Testis (tissue), 3 donors: ENCODE data around the gene TSHZ3. TPM values are rescaled to one million over a fixed set of nuclear protein-coding genes. Genes with fewer than 3 reads are reported as not detected.

ENCODE experiments used
- DNase-seq: peaks from one replicate; pipeline ENCODE4 v3.0.0-alpha.2; 2019
- H3K27ac ChIP-seq, 2 donors: fragments of 200-600 bp; sonication (generic); one replicate each; pipeline ENCODE4 v1.5.1; 2019
- H3K27me3 ChIP-seq: fragments of 200-600 bp; sonication (generic); one replicate; pipeline ENCODE4 v1.5.1; 2019
- H3K36me3 ChIP-seq: fragments of 200-600 bp; sonication (generic); one replicate; pipeline ENCODE4 v1.5.1; 2017; ENCODE audit warnings: low read depth; ENCODE audit errors: missing control alignments
- H3K4me1 ChIP-seq: fragments of 200-600 bp; sonication (generic); one replicate; pipeline ENCODE4 v1.5.1; 2019
- H3K4me3 ChIP-seq, 2 donors: fragments of 200-600 bp; sonication (generic); one replicate each; pipeline ENCODE4 v1.5.1; 2017 to 2019
- H3K9me3 ChIP-seq: fragments of 200-600 bp; sonication (generic); one replicate; pipeline ENCODE4 v1.5.1; 2017
- POLR2A ChIP-seq: fragments of 450-650 bp; IDR thresholded peaks from one replicate; pipeline ENCODE4 v1.6.1; 2017; ENCODE audit warnings: antibody characterized with exemption, mild to moderate bottlenecking, moderate library complexity
- WGBS, 2 donors: methylation state at CpG; one replicate each; pipeline ENCODE4 v1.1.5; 2018; 5-methylcytosine and 5-hydroxymethylcytosine counted together
- intact Hi-C: fragments of 100-400 bp; cut with DNase I; formaldehyde crosslinking; loops from one replicate; pipeline ENCODE4 v1.15.1; 2023; ENCODE audit warnings: low total_unique reads
- polyA plus RNA-seq: library from polyadenylated mRNA; stranded (reverse); fragments of 350-450 nt; fragmentation: Illumina TruSeq; extraction: RNeasy Lipid Tissue Mini Kit (QIAGEN cat#74804); gene quantifications from one replicate; pipeline ENCODE4 v1.2.3, GENCODE V29; 2014; ENCODE audit warnings: low read depth, low replicate concordance; ENCODE audit not compliant: insufficient read depth
- total RNA-seq, 2 donors: library from RNA; depleted of rRNA; stranded (reverse); fragments of >200 nt; gene quantifications; one replicate each; pipeline ENCODE4 v1.2.3, GENCODE V29; 2016
- TF ChIP-seq, protein P1 (sequence below), 3 experiments: fragments of 450-650 bp in 2 of 3; fragments of 200-600 bp in 1 of 3; sonication (generic) in 1 of 3; IDR thresholded peaks; one replicate each; pipeline ENCODE4 v1.5.1; 2016 to 2019; ENCODE audit warnings: antibody characterized with exemption in 3 of 3, mild to moderate bottlenecking in 2 of 3, moderate library complexity in 1 of 3

TSHZ3 gene
- total and polyA plus RNA-seq, 3 donors from 2014 or later = 6.8 to 12.7 (median 8.0) TPM

DNA sequence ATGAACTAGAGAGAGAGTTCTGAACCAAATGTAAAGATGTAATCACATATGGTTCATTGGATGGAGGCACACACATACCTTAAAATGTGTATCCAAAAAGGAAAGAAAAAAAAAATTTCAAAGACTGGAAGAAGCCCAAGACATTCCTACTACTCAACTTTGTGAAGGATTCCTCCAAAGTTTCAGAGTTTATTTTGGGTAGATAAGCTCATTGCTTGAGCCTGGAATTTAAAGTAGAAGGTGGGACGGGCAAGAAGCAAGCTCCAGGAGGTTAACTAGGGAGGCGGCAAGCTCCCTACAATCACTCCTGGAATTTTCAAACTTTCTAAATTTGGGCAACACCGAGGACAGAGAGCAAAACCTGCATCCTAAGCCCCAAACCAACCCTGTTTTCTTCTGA, 1.9 kb downstream of the TSHZ3 start:
- Histone ChIP-seq H3K27ac (no peak overlapping the region), H3K36me3 (no peaks in the 10 kb centered on the region), H3K4me1 (peaks cover 13% of the 10 kb centered on the region), H3K27me3 (no peaks in the 10 kb centered on the region), H3K9me3 (no peaks in the 10 kb centered on the region), H3K4me3 (peak overlapping the region in 1 of 2 donors; percentile 85)
- DNase-seq = no peak
- TF ChIP-seq POLR2A = no peak
- TF ChIP-seq, protein P1, sequence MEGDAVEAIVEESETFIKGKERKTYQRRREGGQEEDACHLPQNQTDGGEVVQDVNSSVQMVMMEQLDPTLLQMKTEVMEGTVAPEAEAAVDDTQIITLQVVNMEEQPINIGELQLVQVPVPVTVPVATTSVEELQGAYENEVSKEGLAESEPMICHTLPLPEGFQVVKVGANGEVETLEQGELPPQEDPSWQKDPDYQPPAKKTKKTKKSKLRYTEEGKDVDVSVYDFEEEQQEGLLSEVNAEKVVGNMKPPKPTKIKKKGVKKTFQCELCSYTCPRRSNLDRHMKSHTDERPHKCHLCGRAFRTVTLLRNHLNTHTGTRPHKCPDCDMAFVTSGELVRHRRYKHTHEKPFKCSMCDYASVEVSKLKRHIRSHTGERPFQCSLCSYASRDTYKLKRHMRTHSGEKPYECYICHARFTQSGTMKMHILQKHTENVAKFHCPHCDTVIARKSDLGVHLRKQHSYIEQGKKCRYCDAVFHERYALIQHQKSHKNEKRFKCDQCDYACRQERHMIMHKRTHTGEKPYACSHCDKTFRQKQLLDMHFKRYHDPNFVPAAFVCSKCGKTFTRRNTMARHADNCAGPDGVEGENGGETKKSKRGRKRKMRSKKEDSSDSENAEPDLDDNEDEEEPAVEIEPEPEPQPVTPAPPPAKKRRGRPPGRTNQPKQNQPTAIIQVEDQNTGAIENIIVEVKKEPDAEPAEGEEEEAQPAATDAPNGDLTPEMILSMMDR (IDR thresholded peaks at IDR 0.05) = no peak
- intact Hi-C loops = no loop called here
- 27 to 36% methylated on average over 3 of the region's 3 CpGs for WGBS, 2 donors

DNA sequence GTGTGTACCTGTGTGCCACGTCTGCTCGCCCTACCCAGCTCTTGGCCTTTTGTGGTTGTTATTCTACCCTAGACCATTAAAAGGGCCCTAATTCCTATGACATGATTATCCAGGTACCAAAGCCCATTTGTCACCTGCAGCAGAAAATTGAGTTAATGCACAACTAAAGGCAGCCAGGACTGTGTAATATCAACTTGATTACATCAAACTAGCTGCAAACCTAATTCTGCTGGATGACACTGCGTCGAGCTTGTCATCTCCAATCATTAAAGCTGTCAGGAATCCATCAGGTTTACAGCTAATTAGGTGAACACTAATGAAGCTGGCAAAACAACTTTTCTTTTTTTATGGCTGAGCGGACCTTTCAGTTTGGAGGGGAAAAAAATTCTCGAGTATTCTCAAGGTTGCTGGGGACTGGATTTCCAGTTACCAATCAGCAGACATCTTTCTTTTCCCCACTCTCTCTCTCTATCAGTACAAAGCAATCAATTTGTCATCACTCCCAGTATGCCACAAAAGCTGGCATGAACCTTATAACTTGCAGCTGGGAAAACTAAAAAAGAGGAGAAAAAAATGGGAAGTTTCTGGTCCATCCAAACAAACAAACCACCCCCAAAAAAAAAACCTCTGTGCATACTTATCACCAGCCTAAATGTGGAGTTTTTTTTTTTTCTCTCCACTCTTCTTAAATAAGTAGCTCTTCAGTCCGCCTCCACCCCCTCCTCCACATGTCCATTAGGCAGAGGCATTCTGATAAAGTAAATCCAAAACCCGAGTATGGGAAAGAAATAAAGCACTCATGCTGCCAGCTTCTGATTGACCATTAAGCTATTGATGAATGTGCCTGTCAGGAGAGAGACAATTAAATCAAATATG, 2.8 kb downstream of the TSHZ3 start:
- H3K4me1 ChIP-seq = peaks cover 7% of the 10 kb centered on the region
- no peaks in the 10 kb centered on the region for H3K9me3 ChIP-seq
- H3K27me3 ChIP-seq = no peaks in the 10 kb centered on the region
- H3K27ac ChIP-seq = no peak overlapping the region
- intact Hi-C loops = no loop called here
- 72 to 77% methylated on average over 8 of the region's 8 CpGs for WGBS, 2 donors
- no peak overlapping the region for H3K4me3 ChIP-seq
- no peak for DNase-seq
- H3K36me3 ChIP-seq = no peaks in the 10 kb centered on the region
- TF ChIP-seq, protein P1 (IDR thresholded peaks at IDR 0.05) = no peak
- no peak for TF ChIP-seq POLR2A

DNA sequence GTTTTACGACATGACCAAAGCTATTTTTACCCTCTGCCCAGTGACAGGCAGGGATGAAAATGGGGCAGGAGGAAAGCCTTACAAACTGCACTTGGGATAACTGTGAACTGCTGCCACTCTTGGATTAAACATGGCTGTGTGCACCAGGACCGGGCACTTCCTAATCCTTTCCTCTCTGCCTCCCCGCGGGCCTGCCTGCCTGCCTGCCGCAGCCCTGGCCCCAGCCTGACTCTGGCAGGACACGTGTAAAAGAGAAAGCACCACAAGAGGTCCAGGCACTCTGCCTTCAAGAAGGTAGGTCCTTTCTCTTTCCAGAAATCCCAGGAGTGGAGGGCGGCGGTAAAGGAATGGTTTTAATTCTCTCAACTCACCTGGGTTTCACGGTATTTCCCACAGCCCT, 4.8 kb downstream of the TSHZ3 start:
- peaks cover 12% of the 10 kb centered on the region for H3K4me1 ChIP-seq
- no peak for TF ChIP-seq POLR2A
- TF ChIP-seq, protein P1 (IDR thresholded peaks at IDR 0.05) = no peak
- DNase-seq = no peak
- WGBS, 2 donors = 49 to 52% methylated on average over 9 of the region's 9 CpGs
- intact Hi-C loops = no loop called here
- no peaks in the 10 kb centered on the region for H3K27me3 ChIP-seq
- no peaks in the 10 kb centered on the region for H3K9me3 ChIP-seq
- H3K36me3 ChIP-seq = no peaks in the 10 kb centered on the region
- no peak overlapping the region for H3K27ac ChIP-seq
- no peak overlapping the region for H3K4me3 ChIP-seq

DNA sequence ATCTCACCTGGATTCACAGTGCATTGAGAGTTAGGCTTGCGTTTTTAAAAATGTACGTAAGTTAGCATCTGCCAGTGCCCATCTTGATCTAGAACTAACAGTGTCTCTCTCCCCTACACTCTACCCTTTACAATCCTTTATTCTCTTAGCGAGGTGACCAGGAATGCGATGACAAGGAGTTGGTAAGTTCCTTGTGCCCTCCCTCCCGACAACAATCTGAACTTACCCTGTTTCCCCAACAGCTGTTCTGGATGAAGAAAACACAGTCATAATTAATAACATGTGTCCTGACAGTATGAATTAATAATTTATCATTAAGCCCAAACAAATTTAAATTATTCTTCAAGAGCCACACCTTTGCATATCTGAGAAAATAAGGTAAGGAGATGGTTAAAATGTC, 6.3 kb downstream of the TSHZ3 start:
- no peak for DNase-seq
- no peaks in the 10 kb centered on the region for H3K27me3 ChIP-seq
- intact Hi-C loops = no loop called here
- no peak for TF ChIP-seq POLR2A
- TF ChIP-seq, protein P1 (IDR thresholded peaks at IDR 0.05) = no peak
- 90 to 93% methylated on average over 5 of the region's 5 CpGs for WGBS, 2 donors
- H3K27ac ChIP-seq = no peak overlapping the region
- H3K4me3 ChIP-seq = no peak overlapping the region
- H3K9me3 ChIP-seq = no peaks in the 10 kb centered on the region
- no peaks in the 10 kb centered on the region for H3K36me3 ChIP-seq
- H3K4me1 ChIP-seq = peaks cover 17% of the 10 kb centered on the region
